Measurements from ENCODE around the gene SNW1. TPM values are rescaled to one million over a fixed set of nuclear protein-coding genes. Genes with fewer than 3 reads are reported as not detected.

The SNW1 gene
- total RNA-seq, 1 experiment from 2014 or later: 233 TPM

DNA sequence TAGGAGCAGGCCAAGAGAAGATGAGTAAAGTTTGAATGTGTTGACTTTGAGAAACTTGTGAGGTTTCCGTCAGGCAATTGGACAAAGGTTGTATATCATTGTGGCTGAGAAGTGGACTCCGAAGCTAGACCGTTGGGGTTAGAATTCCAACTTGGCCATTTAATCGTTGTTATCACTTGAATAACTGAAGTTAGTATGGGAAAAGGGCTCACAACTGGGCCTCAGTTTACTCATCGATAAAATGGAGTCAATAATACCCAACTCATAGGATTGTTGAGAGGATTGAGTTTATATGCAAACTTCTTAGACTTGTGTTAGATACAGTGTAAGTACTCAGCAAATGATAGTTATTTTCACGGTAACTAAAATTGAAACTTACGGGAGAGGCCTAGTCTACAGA lies 52.2 kb downstream of the SNW1 start:
- Histone ChIP-seq H3K79me2 (ENCODE audit: low read depth) (peaks cover 80% of the 10 kb centered on the region), H3K9me3 (ENCODE audit: insufficient read depth, low read depth) (no peaks in the 10 kb centered on the region), H2AFZ (peak overlapping the region; percentile 99), H3K4me2 (peak overlapping the region; percentile 86), H4K20me1 (ENCODE audit: insufficient read depth) (peaks cover 37% of the 10 kb centered on the region), H3K27me3 (ENCODE audit: insufficient read depth, low read depth) (no peaks in the 10 kb centered on the region), H3K9me2 (ENCODE audit: insufficient read depth) (no peaks in the 10 kb centered on the region), H3K36me3 (ENCODE audit: low read depth) (peaks cover 33% of the 10 kb centered on the region), H3F3A (ENCODE audit: insufficient read depth, low read depth) (peaks cover 17% of the 10 kb centered on the region; the same call in 1 of the 2 replicates), H3K4me3 (peak overlapping the region; percentile 74), H3K27ac (peak overlapping the region; percentile 27; the same call in 1 of the 2 replicates), H3K4me1 (replicated peaks; ENCODE audit: insufficient read depth) (peaks cover 25% of the 10 kb centered on the region)
- intact Hi-C loops (cut with micrococcal nuclease; ENCODE audit: unreplicated experiment): loop anchor here (1.0 to 10.0 kb wide), 5 partner anchors 141 to 554 kb away; partner anchors contain the start of genes GSTZ1, POMT2 and VIPAS39
- BruUV-seq (replicated peaks): no TSS peak
- ChIA-PET CTCF (no interaction called here), POLR2A (ENCODE audit: unreplicated experiment) (interaction anchor here (0.6 kb wide), 3 partner anchors 51 to 375 kb away, joined by 3 to 5 read pairs (median 4); no protein-coding TSS in a partner anchor)
- DNase-seq: no peak
- TF ChIP-seq, protein P1, sequence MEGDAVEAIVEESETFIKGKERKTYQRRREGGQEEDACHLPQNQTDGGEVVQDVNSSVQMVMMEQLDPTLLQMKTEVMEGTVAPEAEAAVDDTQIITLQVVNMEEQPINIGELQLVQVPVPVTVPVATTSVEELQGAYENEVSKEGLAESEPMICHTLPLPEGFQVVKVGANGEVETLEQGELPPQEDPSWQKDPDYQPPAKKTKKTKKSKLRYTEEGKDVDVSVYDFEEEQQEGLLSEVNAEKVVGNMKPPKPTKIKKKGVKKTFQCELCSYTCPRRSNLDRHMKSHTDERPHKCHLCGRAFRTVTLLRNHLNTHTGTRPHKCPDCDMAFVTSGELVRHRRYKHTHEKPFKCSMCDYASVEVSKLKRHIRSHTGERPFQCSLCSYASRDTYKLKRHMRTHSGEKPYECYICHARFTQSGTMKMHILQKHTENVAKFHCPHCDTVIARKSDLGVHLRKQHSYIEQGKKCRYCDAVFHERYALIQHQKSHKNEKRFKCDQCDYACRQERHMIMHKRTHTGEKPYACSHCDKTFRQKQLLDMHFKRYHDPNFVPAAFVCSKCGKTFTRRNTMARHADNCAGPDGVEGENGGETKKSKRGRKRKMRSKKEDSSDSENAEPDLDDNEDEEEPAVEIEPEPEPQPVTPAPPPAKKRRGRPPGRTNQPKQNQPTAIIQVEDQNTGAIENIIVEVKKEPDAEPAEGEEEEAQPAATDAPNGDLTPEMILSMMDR (conservative IDR thresholded peaks at IDR 0.05): no peak
- no peak for TF ChIP-seq EZH2 (IDR thresholded peaks at IDR 0.05; ENCODE audit: low read depth)

DNA sequence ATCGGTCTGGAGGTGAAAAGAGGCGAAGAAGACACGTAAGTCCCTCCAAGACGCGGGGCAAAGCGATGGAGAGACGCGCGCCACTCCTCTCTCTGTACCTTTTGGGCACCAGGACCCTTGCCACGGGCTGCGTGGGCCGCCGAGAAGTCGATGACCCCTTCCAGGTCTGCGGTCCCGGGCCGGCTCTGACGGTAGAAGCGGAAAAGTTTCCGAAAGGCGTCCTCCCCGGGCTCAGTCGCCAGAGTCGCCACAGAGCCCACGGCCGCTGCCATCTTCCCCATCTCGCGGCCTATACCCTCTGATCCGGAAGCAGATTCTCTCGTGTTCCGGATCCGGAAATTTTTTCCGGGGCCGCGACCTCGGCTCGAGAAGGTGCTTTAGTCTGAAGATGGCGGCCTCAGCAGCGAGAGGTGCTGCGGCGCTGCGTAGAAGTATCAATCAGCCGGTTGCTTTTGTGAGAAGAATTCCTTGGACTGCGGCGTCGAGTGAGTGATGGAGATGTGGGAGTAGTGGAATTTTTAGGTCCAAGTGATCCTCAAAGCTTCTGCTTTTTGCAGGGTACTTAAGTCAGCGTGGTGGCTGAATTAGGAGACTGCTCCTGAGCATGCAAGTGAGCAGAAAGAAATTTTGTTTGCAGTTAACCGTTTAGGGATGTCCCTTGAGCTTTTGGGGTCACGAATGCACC lies 53.1 kb downstream of the SNW1 start, which contains the start of the genes ALKBH1 and SLIRP:
TSS of gene ALKBH1 (minus strand) at position 300 of the 685 bp plus-strand sequence. CDS start at position 281, 19 bp downstream.
TSS of gene SLIRP (plus strand) at position 380 of the 685 bp plus-strand sequence. CDS start at position 389, 9 bp downstream.
- Histone ChIP-seq H3K79me2 (ENCODE audit: low read depth) (peaks cover 75% of the 10 kb centered on the region), H3K9me2 (ENCODE audit: insufficient read depth) (no peaks in the 10 kb centered on the region), H3F3A (ENCODE audit: insufficient read depth, low read depth) (peaks cover 12% of the 10 kb centered on the region; the same call in 1 of the 2 replicates), H4K20me1 (ENCODE audit: insufficient read depth) (peaks cover 30% of the 10 kb centered on the region), H3K36me3 (ENCODE audit: low read depth) (peaks cover 28% of the 10 kb centered on the region), H3K27ac (peak within 1 kb of the TSS; percentile 27), H3K27me3 (ENCODE audit: insufficient read depth, low read depth) (no peaks in the 10 kb centered on the region), H3K4me1 (replicated peaks; ENCODE audit: insufficient read depth) (peaks cover 25% of the 10 kb centered on the region), H3K4me2 (peak within 1 kb of the TSS; percentile 86), H2AFZ (peak within 1 kb of the TSS; percentile 99), H3K9me3 (ENCODE audit: insufficient read depth, low read depth) (no peaks in the 10 kb centered on the region), H3K4me3 (peak within 1 kb of the TSS; percentile 74)
- CTCF ChIA-PET: interaction anchor here (0.5 to 0.7 kb wide), 7 partner anchors 104 to 765 kb away, joined by 3 to 8 read pairs (median 5); no protein-coding TSS in a partner anchor
- POLR2A ChIA-PET (ENCODE audit: unreplicated experiment): interaction anchor here (0.6 kb wide), 1 partner anchor 52 kb away, joined by 3 read pairs; no protein-coding TSS in a partner anchor
- TF ChIP-seq EZH2 (IDR thresholded peaks at IDR 0.05; ENCODE audit: low read depth): no peak
- TF ChIP-seq, protein P1 (conservative IDR thresholded peaks at IDR 0.05): no peak; the same call in 1 of the 2 replicates
- intact Hi-C loops (cut with micrococcal nuclease; ENCODE audit: unreplicated experiment): loop anchor here (1.0 to 10.0 kb wide), 7 partner anchors 53 to 553 kb away; partner anchors contain the start of genes GSTZ1, POMT2, SPTLC2 and VIPAS39
- peak; percentile 88 to 92 for DNase-seq
- BruUV-seq (replicated peaks): no TSS peak

DNA sequence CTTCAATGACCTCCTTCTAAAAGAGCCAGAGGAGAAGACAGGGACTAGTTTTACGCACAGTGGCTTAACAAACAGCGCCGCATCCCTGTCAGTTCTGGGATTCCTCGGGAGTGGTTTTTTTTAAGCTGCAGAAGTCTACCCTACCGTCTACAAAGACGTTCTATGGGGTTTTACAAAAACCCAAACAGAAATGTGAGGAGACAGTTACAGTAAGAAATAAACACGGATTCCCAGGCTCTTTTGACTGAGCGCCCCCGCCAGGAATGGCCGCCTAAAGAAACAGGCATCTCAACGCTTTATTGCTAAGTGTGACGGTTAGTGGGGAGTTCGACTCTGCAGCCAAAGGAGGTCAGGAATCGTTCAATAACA lies 53.6 kb downstream of the SNW1 start:
- H3F3A ChIP-seq (ENCODE audit: insufficient read depth, low read depth): peaks cover 8% of the 10 kb centered on the region; the same call in 1 of the 2 replicates
- CTCF ChIA-PET: interaction anchor here (0.5 to 0.7 kb wide), 7 partner anchors 104 to 764 kb away, joined by 3 to 8 read pairs (median 5); no protein-coding TSS in a partner anchor
- TSS peak; percentile 60 for BruUV-seq (replicated peaks)
- peak; percentile 36 to 56 for DNase-seq
- H4K20me1 ChIP-seq (ENCODE audit: insufficient read depth): peaks cover 26% of the 10 kb centered on the region
- H3K79me2 ChIP-seq (ENCODE audit: low read depth): peaks cover 71% of the 10 kb centered on the region
- no peaks in the 10 kb centered on the region for H3K9me3 ChIP-seq (ENCODE audit: insufficient read depth, low read depth)
- H3K4me1 ChIP-seq (replicated peaks; ENCODE audit: insufficient read depth): peaks cover 25% of the 10 kb centered on the region
- peak overlapping the region; percentile 74 for H3K4me3 ChIP-seq
- peaks cover 33% of the 10 kb centered on the region for H3K36me3 ChIP-seq (ENCODE audit: low read depth)
- H3K4me2 ChIP-seq: peak overlapping the region; percentile 86
- POLR2A ChIA-PET (ENCODE audit: unreplicated experiment): no interaction called here
- no peaks in the 10 kb centered on the region for H3K9me2 ChIP-seq (ENCODE audit: insufficient read depth)
- TF ChIP-seq, protein P1 (conservative IDR thresholded peaks at IDR 0.05): peak; percentile 62; the same call in 1 of the 2 replicates
- TF ChIP-seq EZH2 (IDR thresholded peaks at IDR 0.05; ENCODE audit: low read depth): no peak
- no peaks in the 10 kb centered on the region for H3K27me3 ChIP-seq (ENCODE audit: insufficient read depth, low read depth)
- peak overlapping the region; percentile 27; the same call in 1 of the 2 replicates for H3K27ac ChIP-seq
- intact Hi-C loops (cut with micrococcal nuclease; ENCODE audit: unreplicated experiment): loop anchor here (1.0 to 10.0 kb wide), 5 partner anchors 52 to 553 kb away; partner anchors contain the start of gene SPTLC2
- H2AFZ ChIP-seq: peak overlapping the region; percentile 99

All from PC-9 (cell line).